Measurements from ENCODE around the gene RNF214.

The RNF214 gene

DNA sequence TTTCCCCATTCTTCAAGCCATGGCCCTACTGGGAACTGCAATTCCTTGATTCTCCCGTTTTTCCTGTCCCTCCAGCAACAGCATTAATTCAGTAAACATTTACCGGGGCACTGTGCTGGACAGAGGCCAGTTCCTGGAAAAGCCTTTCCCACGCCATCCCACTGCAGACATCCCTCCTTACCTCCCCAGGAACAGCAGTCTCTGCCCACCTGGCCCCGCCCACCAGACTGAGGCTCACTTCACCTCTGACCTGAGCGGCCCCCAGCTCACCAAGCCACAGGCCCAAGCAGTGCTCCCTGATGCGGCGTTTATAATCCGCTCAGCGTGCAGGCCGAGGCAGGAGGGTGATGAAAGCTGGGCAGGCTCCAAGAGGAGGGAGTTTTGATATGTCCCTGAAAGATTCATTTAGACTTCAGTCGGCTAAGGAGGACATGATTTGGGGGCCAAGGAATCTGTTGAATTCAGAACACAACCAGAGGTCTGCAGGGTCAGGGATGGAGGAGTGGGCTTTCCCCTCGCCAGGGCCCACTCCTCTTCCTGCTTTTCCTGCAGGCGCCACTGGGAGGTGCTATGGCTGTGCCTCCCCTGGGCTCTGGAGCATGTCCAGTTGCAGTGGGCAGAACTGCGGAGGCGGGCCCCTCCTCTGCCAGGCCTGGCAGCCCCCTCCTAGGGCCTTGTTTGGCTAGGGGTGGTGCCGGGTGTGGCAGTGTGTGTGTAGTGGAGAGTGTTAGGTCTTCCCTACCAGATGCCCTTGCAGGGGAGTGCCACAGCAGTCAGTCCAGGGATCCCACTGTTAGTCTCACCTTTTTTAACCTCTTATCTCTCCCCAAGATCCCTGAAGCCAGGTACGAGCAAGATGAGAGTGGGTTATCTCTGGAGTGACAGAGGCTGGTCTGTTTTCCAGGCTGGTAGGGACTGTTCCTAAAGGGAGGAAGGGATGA is 34.7 kb upstream of the RNF214 start:
- H3K4me1 ChIP-seq (ENCODE audit: control insufficient read depth in 5 of 5, insufficient read depth in 5 of 5, low read length in 5 of 5), result peaks cover 4 to 73% (median 68%) of the 10 kb centered on the region in 5 donors
- H3K9me3 ChIP-seq (ENCODE audit: control insufficient read depth in 5 of 5, low read length in 5 of 5), result no peaks in the 10 kb centered on the region
- peaks cover 0 to 43% (median 32%) of the 10 kb centered on the region in 5 donors for H3K36me3 ChIP-seq (ENCODE audit: control insufficient read depth in 5 of 5, insufficient read depth in 5 of 5, low read length in 5 of 5)
- H3K27me3 ChIP-seq (ENCODE audit: control insufficient read depth in 5 of 5, insufficient read depth in 4 of 5, low read length in 5 of 5), result no peaks in the 10 kb centered on the region
- H3K4me3 ChIP-seq (ENCODE audit: low read depth in 1 of 5, low read length in 5 of 5), result no peak overlapping the region
- peak overlapping the region; percentile 75 for H3K27ac ChIP-seq (ENCODE audit: low read depth, low read length)
- peak overlapping the region in 2 of 5 donors; percentile 1 to 67 for H3K9ac ChIP-seq (ENCODE audit: low read length in 5 of 5)

- Histone ChIP-seq H3K9me3 (ENCODE audit: control insufficient read depth in 5 of 5, low read length in 5 of 5) (no peaks in the 10 kb centered on the region), H3K27ac (ENCODE audit: low read depth, low read length) (peak overlapping the region; percentile 75), H3K36me3 (ENCODE audit: control insufficient read depth in 5 of 5, insufficient read depth in 5 of 5, low read length in 5 of 5) (peaks cover 0 to 43% (median 32%) of the 10 kb centered on the region in 5 donors), H3K27me3 (ENCODE audit: control insufficient read depth in 5 of 5, insufficient read depth in 4 of 5, low read length in 5 of 5) (no peaks in the 10 kb centered on the region), H3K4me1 (ENCODE audit: control insufficient read depth in 5 of 5, insufficient read depth in 5 of 5, low read length in 5 of 5) (peaks cover 6 to 78% (median 73%) of the 10 kb centered on the region in 5 donors), H3K9ac (ENCODE audit: low read length in 5 of 5) (peak overlapping the region in 3 of 5 donors; percentile 19 to 67 (median 61)), H3K4me3 (ENCODE audit: low read depth in 1 of 5, low read length in 5 of 5) (peak overlapping the region in 4 of 5 donors; percentile 19 to 71 (median 66))
These were observed 33.9 kb upstream of the RNF214 start for GRCh38 chr11:117198613-117199012.

- Histone ChIP-seq H3K9me3 (ENCODE audit: control insufficient read depth in 5 of 5, low read length in 5 of 5) (no peaks in the 10 kb centered on the region), H3K4me1 (ENCODE audit: control insufficient read depth in 5 of 5, insufficient read depth in 5 of 5, low read length in 5 of 5) (peaks cover 6 to 78% (median 73%) of the 10 kb centered on the region in 5 donors), H3K36me3 (ENCODE audit: control insufficient read depth in 5 of 5, insufficient read depth in 5 of 5, low read length in 5 of 5) (peaks cover 0 to 43% (median 33%) of the 10 kb centered on the region in 5 donors), H3K4me3 (ENCODE audit: low read depth in 1 of 5, low read length in 5 of 5) (peak within 1 kb of the TSS; percentile 63 to 71 (median 67)), H3K27me3 (ENCODE audit: control insufficient read depth in 5 of 5, insufficient read depth in 4 of 5, low read length in 5 of 5) (no peaks in the 10 kb centered on the region), H3K27ac (ENCODE audit: low read depth, low read length) (peak within 1 kb of the TSS; percentile 79), H3K9ac (ENCODE audit: low read length in 5 of 5) (peak within 1 kb of the TSS; percentile 19 to 67 (median 59))
These were observed 33.2 kb upstream of the RNF214 start, which contains the start of gene TAGLN for GRCh38 chr11:117199053-117199915. TAGLN (plus strand) TSS chr11:117199370; CDS start chr11:117203014, 3,644 bp downstream.

DNA sequence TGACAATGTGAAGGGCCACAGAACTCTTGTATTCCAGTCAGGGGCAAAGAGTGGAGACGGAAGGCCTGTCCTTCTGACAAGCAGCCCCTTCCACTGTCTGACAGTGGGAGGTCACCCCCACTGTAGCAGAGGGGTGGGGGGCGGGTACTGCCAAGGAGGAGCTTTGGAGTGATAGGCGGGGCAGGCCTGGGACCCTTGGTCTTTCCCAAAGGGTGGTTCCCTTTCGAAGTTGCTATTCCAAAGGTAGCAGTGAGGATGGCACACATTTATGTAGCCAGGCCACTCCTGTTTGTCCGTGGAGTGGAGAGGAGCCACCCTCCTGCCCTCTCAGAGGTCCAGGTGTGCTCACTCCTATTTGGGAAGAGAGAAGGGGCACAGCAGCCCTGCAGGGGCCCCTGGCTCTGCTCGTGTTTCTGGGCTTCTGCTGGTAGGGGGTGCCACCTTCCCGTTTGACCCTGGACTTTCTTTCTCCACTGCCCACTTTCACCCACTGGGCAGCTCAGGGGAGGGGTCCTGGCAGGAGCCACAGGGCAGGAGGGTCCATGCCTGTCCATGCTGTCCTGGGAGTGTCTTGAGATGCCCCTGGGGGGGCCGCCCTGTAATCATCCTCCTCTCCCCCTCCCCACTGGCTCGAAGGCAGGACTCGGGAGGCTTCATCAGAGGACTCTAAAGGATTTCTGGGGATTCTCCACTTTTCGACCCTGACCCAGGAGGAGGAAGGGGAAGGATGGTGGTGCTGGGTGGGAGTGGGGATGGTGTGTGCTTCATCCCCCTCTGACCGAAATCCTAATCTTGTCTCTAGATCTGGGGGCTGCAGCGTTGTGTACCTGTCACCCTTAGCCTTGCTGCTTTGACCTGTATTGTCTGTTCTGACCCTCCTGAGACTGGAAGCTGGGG is 32.3 kb upstream of the RNF214 start:
- no peaks in the 10 kb centered on the region for H3K9me3 ChIP-seq (ENCODE audit: control insufficient read depth in 5 of 5, low read length in 5 of 5)
- no peaks in the 10 kb centered on the region for H3K27me3 ChIP-seq (ENCODE audit: control insufficient read depth in 5 of 5, insufficient read depth in 4 of 5, low read length in 5 of 5)
- peak overlapping the region; percentile 1 to 67 (median 59) for H3K9ac ChIP-seq (ENCODE audit: low read length in 5 of 5)
- H3K4me1 ChIP-seq (ENCODE audit: control insufficient read depth in 5 of 5, insufficient read depth in 5 of 5, low read length in 5 of 5), result peaks cover 6 to 80% (median 75%) of the 10 kb centered on the region in 5 donors
- H3K4me3 ChIP-seq (ENCODE audit: low read depth in 1 of 5, low read length in 5 of 5), result peak overlapping the region; percentile 63 to 71 (median 67)
- H3K36me3 ChIP-seq (ENCODE audit: control insufficient read depth in 5 of 5, insufficient read depth in 5 of 5, low read length in 5 of 5), result peaks cover 0 to 47% (median 40%) of the 10 kb centered on the region in 5 donors
- peak overlapping the region; percentile 79 for H3K27ac ChIP-seq (ENCODE audit: low read depth, low read length)

GRCh38 chr11:117200813-117201657 is 31.4 kb upstream of the RNF214 start:
- Histone ChIP-seq H3K27ac (ENCODE audit: low read depth, low read length) (peak overlapping the region; percentile 79), H3K36me3 (ENCODE audit: control insufficient read depth in 5 of 5, insufficient read depth in 5 of 5, low read length in 5 of 5) (peaks cover 0 to 44% (median 35%) of the 10 kb centered on the region in 5 donors), H3K27me3 (ENCODE audit: control insufficient read depth in 5 of 5, insufficient read depth in 4 of 5, low read length in 5 of 5) (no peaks in the 10 kb centered on the region), H3K4me3 (ENCODE audit: low read depth in 1 of 5, low read length in 5 of 5) (peak overlapping the region; percentile 63 to 71 (median 67)), H3K9me3 (ENCODE audit: control insufficient read depth in 5 of 5, low read length in 5 of 5) (no peaks in the 10 kb centered on the region), H3K9ac (ENCODE audit: low read length in 5 of 5) (peak overlapping the region; percentile 8 to 67 (median 59)), H3K4me1 (ENCODE audit: control insufficient read depth in 5 of 5, insufficient read depth in 5 of 5, low read length in 5 of 5) (peaks cover 6 to 86% (median 81%) of the 10 kb centered on the region in 5 donors)

DNA sequence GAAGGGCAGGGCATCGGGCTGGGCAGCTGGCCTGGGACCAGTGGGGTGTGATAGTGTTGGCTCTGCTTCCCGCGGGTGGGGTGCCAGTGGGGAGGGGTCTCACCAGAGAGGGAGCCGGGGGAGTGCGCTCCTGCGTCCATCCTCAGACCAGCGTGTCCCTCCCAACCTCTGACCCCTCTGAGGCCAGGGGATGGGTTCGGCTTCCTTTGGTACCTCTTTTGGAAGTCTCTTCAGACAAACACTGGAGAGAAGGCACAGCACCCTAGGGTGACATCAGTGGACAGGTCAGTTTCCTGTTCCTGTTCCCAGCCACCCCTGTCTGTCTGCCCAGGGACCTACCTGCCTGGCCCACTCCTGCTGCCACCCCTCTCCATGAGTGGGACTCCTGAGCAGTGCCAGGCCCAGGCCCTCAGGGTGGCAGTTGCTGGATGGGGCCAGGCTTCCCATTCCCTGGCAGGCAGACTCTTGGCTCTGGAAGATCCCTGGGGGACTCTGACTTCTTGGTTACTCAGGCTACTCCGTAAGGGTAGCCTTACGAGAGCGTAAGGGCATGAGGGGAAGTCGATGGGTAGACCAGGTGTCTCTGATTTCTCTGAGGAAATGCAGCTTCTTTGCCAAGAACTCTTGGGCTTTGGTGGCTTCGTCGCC is 30.7 kb upstream of the RNF214 start:
- H3K27ac ChIP-seq (ENCODE audit: low read depth, low read length), result peak overlapping the region; percentile 79
- peak overlapping the region in 4 of 5 donors; percentile 8 to 67 (median 58) for H3K9ac ChIP-seq (ENCODE audit: low read length in 5 of 5)
- H3K4me3 ChIP-seq (ENCODE audit: low read depth in 1 of 5, low read length in 5 of 5), result peak overlapping the region; percentile 63 to 71 (median 67)
- H3K9me3 ChIP-seq (ENCODE audit: control insufficient read depth in 5 of 5, low read length in 5 of 5), result no peaks in the 10 kb centered on the region
- H3K4me1 ChIP-seq (ENCODE audit: control insufficient read depth in 5 of 5, insufficient read depth in 5 of 5, low read length in 5 of 5), result peaks cover 6 to 89% (median 84%) of the 10 kb centered on the region in 5 donors
- H3K36me3 ChIP-seq (ENCODE audit: control insufficient read depth in 5 of 5, insufficient read depth in 5 of 5, low read length in 5 of 5), result peaks cover 0 to 40% (median 28%) of the 10 kb centered on the region in 5 donors
- no peaks in the 10 kb centered on the region for H3K27me3 ChIP-seq (ENCODE audit: control insufficient read depth in 5 of 5, insufficient read depth in 4 of 5, low read length in 5 of 5)

DNA sequence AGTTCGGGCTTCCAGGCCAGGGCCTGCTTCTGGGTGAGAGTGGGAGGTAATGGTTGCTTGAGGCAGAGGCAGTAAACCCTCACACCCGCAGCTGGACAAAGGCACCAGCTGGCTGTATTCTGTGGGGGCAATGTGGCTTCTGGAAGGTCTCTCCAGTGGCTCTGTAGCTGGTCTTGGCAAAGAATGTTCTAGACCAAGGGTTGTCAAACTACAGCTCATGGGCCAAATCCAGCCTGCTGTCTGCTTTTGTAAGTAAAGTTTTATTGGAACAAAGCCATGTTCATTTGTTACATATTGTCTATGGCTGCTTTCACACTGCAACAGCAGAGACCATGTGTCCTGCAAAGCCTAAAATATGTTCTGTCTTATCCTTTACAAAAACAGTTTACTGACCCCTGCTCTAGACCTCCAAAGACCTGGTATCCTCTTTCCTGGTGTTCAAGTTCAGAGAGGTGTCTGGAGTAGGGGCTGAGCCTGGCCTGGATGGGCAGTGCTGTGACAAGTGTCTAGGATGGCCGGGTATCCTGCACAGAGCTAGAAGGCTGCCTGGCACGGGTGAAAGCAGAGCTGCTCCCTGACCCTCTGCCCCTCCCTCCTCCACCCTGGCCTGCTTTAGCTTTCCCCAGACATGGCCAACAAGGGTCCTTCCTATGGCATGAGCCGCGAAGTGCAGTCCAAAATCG is 29.9 kb upstream of the RNF214 start:
- peak overlapping the region in 2 of 5 donors; percentile 4 to 22 for H3K9ac ChIP-seq (ENCODE audit: low read length in 5 of 5)
- peak overlapping the region; percentile 79 for H3K27ac ChIP-seq (ENCODE audit: low read depth, low read length)

DNA sequence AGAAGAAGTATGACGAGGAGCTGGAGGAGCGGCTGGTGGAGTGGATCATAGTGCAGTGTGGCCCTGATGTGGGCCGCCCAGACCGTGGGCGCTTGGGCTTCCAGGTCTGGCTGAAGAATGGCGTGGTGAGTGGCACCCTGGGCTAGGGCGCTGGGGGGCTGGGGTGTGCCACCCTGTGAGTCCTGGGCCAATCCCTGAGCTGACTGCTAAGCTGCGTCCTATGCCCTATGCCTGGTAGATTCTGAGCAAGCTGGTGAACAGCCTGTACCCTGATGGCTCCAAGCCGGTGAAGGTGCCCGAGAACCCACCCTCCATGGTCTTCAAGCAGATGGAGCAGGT is 29.4 kb upstream of the RNF214 start:
- Histone ChIP-seq H3K27me3 (ENCODE audit: control insufficient read depth in 5 of 5, insufficient read depth in 4 of 5, low read length in 5 of 5) (no peaks in the 10 kb centered on the region), H3K27ac (ENCODE audit: low read depth, low read length) (peak overlapping the region; percentile 79), H3K9me3 (ENCODE audit: control insufficient read depth in 5 of 5, low read length in 5 of 5) (no peaks in the 10 kb centered on the region), H3K9ac (ENCODE audit: low read length in 5 of 5) (peak overlapping the region in 1 of 5 donors; percentile 4), H3K4me3 (ENCODE audit: low read depth in 1 of 5, low read length in 5 of 5) (peak overlapping the region in 1 of 5 donors; percentile 71), H3K36me3 (ENCODE audit: control insufficient read depth in 5 of 5, insufficient read depth in 5 of 5, low read length in 5 of 5) (peaks cover 0 to 36% (median 27%) of the 10 kb centered on the region in 5 donors), H3K4me1 (ENCODE audit: control insufficient read depth in 5 of 5, insufficient read depth in 5 of 5, low read length in 5 of 5) (peaks cover 6 to 80% (median 78%) of the 10 kb centered on the region in 5 donors)

More for the DNA sequence above, 29.9 kb upstream of the RNF214 start:
- Histone ChIP-seq H3K36me3 (ENCODE audit: control insufficient read depth in 5 of 5, insufficient read depth in 5 of 5, low read length in 5 of 5) (peaks cover 0 to 36% (median 27%) of the 10 kb centered on the region in 5 donors), H3K27me3 (ENCODE audit: control insufficient read depth in 5 of 5, insufficient read depth in 4 of 5, low read length in 5 of 5) (no peaks in the 10 kb centered on the region), H3K4me1 (ENCODE audit: control insufficient read depth in 5 of 5, insufficient read depth in 5 of 5, low read length in 5 of 5) (peaks cover 6 to 85% (median 83%) of the 10 kb centered on the region in 5 donors), H3K9me3 (ENCODE audit: control insufficient read depth in 5 of 5, low read length in 5 of 5) (no peaks in the 10 kb centered on the region), H3K4me3 (ENCODE audit: low read depth in 1 of 5, low read length in 5 of 5) (peak overlapping the region in 4 of 5 donors; percentile 31 to 71 (median 66))
